LNCAP (cell line): ENCODE results near the gene GDI1.

Experiments used
- TF ChIP-seq, protein P1 (sequence below): fragments of 450-650 bp; IDR thresholded peaks from 2 replicates; pipeline ENCODE4 v1.5.1; 2017; ENCODE audit warnings: mild to moderate bottlenecking

Gene GDI1

DNA sequence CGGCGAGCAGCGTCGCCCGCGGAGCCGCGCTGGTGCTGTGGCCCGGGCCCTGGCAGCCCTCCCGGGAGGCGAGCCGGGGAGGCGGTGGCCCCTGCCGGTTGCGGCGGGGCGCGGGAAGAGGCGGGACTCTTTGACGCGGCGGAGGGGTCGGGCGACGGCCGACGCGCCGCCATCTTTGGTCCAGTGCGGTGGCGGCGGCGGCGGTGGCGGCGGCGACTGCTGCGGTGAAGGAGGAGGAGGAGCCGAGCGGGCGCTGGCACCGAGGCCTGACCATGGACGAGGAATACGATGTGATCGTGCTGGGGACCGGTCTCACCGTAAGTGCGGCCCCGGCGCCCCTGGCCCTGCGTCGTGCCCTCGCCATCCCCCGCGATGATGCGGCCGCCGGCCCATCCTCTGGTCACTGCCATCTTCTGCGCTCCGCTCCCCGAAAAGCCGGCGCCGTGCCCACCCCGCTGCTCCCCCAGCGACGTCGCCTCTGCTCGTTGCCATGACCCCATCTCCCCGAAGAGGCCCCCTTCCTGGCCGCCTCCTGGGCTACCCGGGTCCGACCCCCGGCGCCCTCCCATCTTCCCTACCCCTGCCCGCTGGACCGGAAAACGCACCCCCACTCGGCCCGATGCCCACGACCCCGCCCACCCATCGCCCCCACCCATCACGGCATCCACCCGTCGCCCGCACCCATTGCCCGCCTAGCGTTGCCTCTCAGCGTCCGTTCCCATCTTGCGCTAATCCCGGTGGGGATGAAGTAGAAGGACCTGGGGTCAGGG, at the start of gene GDI1:
TSS of gene GDI1 (plus strand) at position 172 of the 770 bp plus-strand sequence. CDS start at position 273, 101 bp downstream.
- TF ChIP-seq, protein P1, sequence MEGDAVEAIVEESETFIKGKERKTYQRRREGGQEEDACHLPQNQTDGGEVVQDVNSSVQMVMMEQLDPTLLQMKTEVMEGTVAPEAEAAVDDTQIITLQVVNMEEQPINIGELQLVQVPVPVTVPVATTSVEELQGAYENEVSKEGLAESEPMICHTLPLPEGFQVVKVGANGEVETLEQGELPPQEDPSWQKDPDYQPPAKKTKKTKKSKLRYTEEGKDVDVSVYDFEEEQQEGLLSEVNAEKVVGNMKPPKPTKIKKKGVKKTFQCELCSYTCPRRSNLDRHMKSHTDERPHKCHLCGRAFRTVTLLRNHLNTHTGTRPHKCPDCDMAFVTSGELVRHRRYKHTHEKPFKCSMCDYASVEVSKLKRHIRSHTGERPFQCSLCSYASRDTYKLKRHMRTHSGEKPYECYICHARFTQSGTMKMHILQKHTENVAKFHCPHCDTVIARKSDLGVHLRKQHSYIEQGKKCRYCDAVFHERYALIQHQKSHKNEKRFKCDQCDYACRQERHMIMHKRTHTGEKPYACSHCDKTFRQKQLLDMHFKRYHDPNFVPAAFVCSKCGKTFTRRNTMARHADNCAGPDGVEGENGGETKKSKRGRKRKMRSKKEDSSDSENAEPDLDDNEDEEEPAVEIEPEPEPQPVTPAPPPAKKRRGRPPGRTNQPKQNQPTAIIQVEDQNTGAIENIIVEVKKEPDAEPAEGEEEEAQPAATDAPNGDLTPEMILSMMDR = no peak

GRCh38 chrX:154396973-154397887, 39.7 kb upstream of the GDI1 start:
- TF ChIP-seq, protein P1 = no peak

DNA sequence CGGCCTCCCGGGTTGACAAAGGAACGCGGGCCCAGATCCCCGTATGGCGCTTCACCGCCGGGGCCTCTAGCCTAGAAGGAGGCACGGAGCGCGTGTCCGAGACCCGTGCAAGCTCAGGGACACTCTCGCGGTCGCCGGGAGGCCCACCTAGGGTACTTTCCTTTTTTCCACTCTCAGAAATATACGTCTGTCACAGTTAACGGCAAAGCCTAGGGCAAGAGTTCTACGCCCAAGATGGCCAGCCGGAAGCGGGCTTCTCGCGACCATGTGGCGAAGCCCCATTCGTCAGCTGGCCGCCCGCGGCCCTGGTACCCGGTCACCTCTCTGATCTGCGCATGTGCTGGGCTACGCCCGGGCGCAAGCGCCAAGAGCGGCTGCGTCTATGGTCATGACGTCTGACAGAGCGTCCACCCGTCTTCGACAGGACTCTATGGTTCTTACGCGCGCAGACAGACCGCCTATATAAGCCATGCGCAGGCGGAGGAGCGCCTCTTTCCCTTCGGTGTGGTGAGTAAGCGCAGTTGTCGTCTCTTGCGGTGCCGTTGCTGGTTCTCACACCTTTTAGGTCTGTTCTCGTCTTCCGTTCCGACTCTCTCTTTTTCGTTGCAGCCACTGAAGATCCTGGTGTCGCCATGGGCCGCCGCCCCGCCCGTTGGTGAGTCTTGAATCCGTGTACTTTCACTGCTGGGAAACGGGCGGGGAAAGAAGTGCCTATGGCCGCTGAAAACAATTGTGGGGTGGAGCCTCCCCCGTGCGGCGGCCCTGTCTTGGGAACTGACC, 38.9 kb upstream of the GDI1 start, which contains the start of gene RPL10:
TSS of gene RPL10 (plus strand) at position 490 of the 780 bp plus-strand sequence. CDS start at position 633, 143 bp downstream.
- TF ChIP-seq, protein P1 = no peak

DNA sequence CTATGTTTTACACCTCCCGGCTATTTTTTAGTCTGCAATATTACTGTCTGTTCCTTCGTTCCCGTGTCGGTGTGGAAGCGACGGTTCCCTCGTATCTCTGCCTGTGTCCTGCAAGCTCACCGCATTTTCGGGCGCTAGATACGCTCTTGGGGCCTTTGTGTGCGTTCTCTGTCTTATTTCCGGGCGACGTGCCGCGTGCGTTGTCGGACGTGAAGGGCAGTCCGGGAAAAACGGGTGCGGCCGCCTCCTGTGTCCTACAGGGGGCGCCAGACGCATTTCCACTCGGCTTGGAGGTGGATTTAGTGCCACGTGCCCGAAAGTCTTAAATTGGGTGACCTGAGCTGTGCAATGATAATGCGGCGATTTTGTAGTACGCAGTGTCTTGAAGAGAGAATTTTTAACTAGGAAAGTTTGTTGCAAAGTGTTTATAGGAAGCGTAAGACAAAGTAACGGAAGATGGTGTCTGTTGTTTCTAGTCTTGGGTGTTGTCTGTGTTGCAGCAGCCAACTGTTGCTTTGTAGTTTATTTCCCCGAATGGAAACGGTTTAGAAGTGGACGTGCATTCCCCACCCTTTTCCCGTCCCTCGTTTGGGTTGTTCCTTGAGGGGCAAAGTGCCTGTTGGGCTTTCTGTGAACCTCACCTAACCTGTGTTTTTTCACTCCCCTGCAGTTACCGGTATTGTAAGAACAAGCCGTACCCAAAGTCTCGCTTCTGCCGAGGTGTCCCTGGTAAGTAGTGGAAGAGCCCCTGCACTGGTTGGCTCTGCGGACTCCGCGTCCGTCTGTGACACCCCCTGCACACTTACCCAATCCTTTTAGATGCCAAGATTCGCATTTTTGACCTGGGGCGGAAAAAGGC, 38.1 kb upstream of the GDI1 start:
- TF ChIP-seq, protein P1 = peak; percentile 76

DNA sequence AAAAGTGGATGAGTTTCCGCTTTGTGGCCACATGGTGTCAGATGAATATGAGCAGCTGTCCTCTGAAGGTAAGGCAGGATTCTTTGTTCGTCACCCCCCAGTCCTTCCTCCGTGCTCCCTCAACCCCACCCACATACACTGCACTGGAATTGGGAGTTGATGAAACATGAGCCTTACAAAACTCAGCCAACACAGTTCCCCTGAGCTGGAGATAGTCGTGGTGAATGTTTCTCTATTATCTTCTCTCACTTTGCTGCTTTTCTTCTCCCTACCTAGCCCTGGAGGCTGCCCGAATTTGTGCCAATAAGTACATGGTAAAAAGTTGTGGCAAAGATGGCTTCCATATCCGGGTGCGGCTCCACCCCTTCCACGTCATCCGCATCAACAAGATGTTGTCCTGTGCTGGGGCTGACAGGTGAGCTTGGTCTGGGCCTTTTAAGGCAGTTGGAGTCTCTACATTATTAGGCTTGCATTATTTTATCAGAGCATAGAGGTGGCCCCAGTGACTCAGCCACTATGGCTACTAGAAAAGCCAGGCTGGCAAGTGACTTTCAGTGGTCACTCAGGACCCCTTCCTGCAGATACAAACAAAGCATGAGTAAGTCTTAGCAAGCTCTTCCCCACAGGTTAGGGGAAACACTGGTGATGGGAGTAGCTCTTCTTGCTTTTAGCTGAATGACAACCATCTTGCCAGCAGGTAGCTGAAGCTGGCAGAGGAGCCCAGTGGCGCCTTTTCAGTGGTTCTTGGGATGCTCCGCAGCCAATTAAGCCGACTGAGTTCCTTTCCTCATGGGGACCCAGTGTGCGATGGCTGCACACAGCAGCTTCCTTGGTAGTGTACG, 37.2 kb upstream of the GDI1 start:
- TF ChIP-seq, protein P1 = no peak

DNA sequence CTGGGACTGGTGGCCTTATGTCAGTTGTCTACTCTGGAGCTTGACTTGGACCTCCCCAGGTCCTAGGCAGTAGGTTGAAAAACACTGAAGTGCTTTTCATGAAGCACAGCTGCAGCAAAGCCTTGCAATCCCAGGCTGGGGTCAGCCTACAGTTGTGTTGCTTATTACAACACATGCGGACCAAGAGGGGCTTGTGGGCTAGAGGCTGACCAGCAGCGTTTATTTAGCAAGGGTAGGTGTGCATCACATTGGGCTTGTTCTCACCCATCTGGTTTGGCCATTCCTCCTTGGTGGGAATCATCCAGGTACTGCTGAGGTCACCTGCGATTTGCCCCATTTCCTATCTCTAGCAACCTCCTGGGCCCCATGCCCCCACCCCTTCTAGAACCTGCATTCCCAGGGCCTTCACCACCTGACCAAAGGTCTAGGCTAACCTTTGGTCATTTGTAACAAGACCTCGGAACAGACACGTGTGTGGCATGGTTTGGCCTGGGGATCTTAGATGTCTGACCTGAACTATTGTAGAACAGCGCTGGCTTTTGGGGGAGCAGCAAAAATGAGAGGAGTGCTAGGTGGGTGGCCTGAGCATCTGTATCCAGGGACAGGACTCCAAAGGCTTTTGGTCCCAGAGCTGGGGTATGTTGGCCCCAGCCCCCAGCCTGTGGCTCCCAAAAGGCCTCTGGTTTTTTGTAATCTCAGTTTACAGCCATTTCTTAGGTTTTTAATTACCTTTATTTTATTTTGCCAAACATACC, 35.7 kb upstream of the GDI1 start:
- TF ChIP-seq, protein P1 = no peak
